HEK293T (cell line): ENCODE data around the gene CHST11.

Experiments used
- FOXA1 ChIP-seq: fragments of 450-650 bp; IDR thresholded peaks from 2 replicates; pipeline ENCODE4 v1.6.1; 2016; ENCODE audit warnings: mild to moderate bottlenecking
- FOXK2 ChIP-seq: fragments of 450-650 bp; IDR thresholded peaks from 2 replicates; pipeline ENCODE4 v1.6.1; 2016; ENCODE audit warnings: mild to moderate bottlenecking
- FOXM1 ChIP-seq: fragments of 450-650 bp; IDR thresholded peaks from 2 replicates; pipeline ENCODE4 v1.6.1; 2017; ENCODE audit warnings: mild to moderate bottlenecking, borderline replicate concordance
- SP1 ChIP-seq: fragments of 450-650 bp; IDR thresholded peaks from 2 replicates; pipeline ENCODE4 v1.6.1; 2017
- SUZ12 ChIP-seq: fragments of 450-650 bp; IDR thresholded peaks from 2 replicates; pipeline ENCODE4 v1.6.1; 2016; ENCODE audit warnings: mild to moderate bottlenecking
- ZNF384 ChIP-seq: fragments of 450-650 bp; IDR thresholded peaks from 2 replicates; pipeline ENCODE4 v1.6.1; 2016

GRCh38 chr12:104410326-104410725 is 46.4 kb upstream of the CHST11 start:
- TF ChIP-seq FOXM1 (no peak), FOXA1 (no peak), SUZ12 (no peak), SP1 (no peak), ZNF384 (no peak), FOXK2 (no peak)
